HG03442 (cell line): ENCODE measurements around the gene CD207.

Source experiments
- ATAC-seq: cut with Tn5 transposase; IDR thresholded peaks from one replicate; pipeline ENCODE4 v1.9.1; 2021; ENCODE audit warnings: mild to moderate bottlenecking, moderate library complexity; ENCODE audit not compliant: unreplicated experiment

Gene CD207

DNA sequence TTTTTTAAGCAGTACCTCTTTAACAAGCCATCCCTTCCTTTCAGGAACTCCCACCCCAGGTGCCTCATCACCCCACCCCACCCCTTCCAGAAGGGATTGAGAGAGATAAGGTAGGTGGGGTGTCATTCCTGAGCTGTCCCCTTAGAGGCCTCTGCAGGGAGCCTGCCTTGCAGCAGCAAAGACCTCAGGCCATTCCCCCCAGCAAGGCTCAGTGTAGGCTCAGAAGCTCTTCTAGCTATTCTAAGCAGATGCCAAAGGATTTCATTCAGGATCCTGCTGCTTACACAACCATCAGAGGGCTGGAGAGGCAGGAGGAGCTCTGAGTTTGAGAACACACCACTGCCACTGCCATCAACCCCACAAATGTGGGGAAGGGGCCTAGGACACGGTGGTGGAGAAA lies 39.4 kb downstream of the CD207 start:
- ATAC-seq, result no peak

GRCh38 chr2:70795164-70795995 lies 40.2 kb downstream of the CD207 start:
- no peak for ATAC-seq

GRCh38 chr2:70793450-70793849 lies 42.2 kb downstream of the CD207 start:
- no peak for ATAC-seq

DNA sequence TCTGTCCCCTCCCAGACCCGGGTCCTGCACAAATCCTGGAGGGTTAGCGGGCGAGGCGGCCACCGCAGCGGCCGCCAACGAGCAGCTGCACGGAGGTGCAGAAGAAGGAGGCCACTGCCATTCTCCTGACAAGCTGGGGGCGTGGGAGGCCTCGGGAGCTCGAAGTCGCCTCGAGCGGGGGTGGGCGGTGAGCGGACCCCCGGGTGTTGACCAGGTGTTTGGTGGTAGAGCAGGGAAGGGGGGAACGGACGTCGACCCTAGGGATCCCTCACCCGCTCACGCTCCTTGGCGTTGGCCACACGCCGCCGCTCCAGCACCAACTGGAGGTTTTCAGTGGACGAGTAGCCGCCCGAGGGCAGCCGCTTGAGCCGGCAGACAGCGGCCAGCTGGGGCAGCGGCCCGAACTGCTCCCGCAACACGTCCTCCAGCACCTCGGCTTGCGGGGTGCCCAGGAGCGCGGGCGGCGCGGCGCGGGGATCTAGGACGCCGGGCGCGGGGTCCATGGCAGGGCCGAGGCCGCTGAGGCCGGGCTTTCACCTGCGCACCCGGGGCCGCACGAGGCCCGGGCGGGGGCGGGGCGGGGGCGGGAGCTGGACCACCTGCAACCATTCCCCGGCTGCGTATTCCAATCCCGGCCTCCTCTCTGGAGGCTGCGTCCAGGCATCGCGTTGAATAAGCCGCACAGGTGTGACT lies 45.3 kb downstream of the CD207 start, which contains the start of gene FIGLA:
TSS of gene FIGLA (minus strand) at position 508 of the 693 bp plus-strand sequence. CDS start at position 503, 5 bp downstream.
- no peak for ATAC-seq

- ATAC-seq, result no peak
Measured at GRCh38 chr2:70789304-70790135, 46.1 kb downstream of the CD207 start.

GRCh38 chr2:70785137-70785911 lies 50.3 kb downstream of the CD207 start:
- ATAC-seq, result no peak

DNA sequence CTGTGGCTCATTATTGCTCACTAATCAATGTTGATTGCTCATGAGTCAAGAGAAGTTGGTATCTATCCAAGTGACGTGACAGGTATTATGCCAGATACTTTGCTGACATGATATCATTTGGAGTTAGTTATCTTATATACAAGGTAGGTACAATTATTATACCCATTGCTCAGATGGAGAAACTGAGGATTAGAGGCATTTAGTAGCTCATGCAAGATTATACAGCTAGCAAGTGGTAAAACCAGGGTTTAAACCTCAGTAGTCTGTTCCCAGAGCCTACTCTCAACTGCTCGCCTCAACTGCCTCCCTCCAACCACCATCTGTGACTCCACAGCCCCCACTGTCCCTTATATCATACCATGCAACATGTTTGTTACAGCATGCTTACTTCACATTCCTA lies 51.3 kb downstream of the CD207 start:
- no peak for ATAC-seq
